Esophagus (tissue), 2 donors: ENCODE data around the gene SLC1A7. TPM values are rescaled to one million over a fixed set of nuclear protein-coding genes. Genes with fewer than 3 reads are reported as not detected.

Experiments
- H3K27ac ChIP-seq, 2 donors: one replicate each; pipeline ENCODE4 v1.5.1; 2013; ENCODE audit warnings: low read depth in 2 of 2, mild to moderate bottlenecking in 2 of 2, inconsistent platforms in 1 of 2, low read length in 1 of 2, moderate library complexity in 1 of 2
- H3K27me3 ChIP-seq, 2 donors: one replicate each; pipeline ENCODE4 v1.6.1; 2013; ENCODE audit warnings: low read length in 2 of 2, control low read depth in 1 of 2, mild to moderate bottlenecking in 1 of 2; ENCODE audit not compliant: insufficient read depth in 2 of 2, control insufficient read depth in 1 of 2
- H3K36me3 ChIP-seq, 2 donors: one replicate each; pipeline ENCODE4 v1.6.1; 2013; ENCODE audit warnings: low read length in 1 of 2; ENCODE audit not compliant: control insufficient read depth in 2 of 2, insufficient read depth in 2 of 2
- H3K4me1 ChIP-seq, 2 donors: one replicate each; pipeline ENCODE4 v1.6.1; 2013; ENCODE audit warnings: low read length in 1 of 2; ENCODE audit not compliant: control insufficient read depth in 2 of 2, insufficient read depth in 2 of 2
- H3K4me3 ChIP-seq, 2 donors: one replicate each; pipeline ENCODE4 v1.5.1; 2013; ENCODE audit warnings: low read length in 2 of 2, mild to moderate bottlenecking in 2 of 2, low read depth in 1 of 2, moderate library complexity in 1 of 2
- H3K9me3 ChIP-seq, 2 donors: one replicate each; pipeline ENCODE4 v1.6.1; 2013; ENCODE audit warnings: mild to moderate bottlenecking in 2 of 2, low read depth in 1 of 2, low read length in 1 of 2, moderate library complexity in 1 of 2; ENCODE audit not compliant: control insufficient read depth in 2 of 2, insufficient read depth in 1 of 2
- WGBS, 2 donors: extraction: QIAGEN DNeasy Blood & Tissue Kit; methylation state at CpG; one replicate each; pipeline ENCODE4 v1.1.7; 2013; 5-methylcytosine and 5-hydroxymethylcytosine counted together
- polyA plus RNA-seq, 2 donors: library from polyadenylated mRNA; stranded (reverse); fragments of 200-250 nt; gene quantifications; one replicate each; pipeline ENCODE4 v1.2.3, GENCODE V29; 2013
- donor health status: healthy with polysubstance abuse.
- donor health status: Bipolar disorder and iron deficiency.

Gene SLC1A7
- polyA plus RNA-seq, 2 donors: 0.05 to 0.10 TPM

- H3K9me3 ChIP-seq: no peaks in the 10 kb centered on the region
These were observed 39.7 kb upstream of the SLC1A7 start for GRCh38 chr1:53182111-53182593.

GRCh38 chr1:53180951-53181350, 38.5 kb upstream of the SLC1A7 start:
- WGBS, 2 donors: 96% methylated on average over 5 of the region's 5 CpGs
- H3K36me3 ChIP-seq: no peaks in the 10 kb centered on the region
- peaks cover 0 to 2% of the 10 kb centered on the region in 2 donors for H3K4me1 ChIP-seq
- H3K27ac ChIP-seq: no peak overlapping the region
- no peak overlapping the region for H3K4me3 ChIP-seq
- H3K9me3 ChIP-seq: no peaks in the 10 kb centered on the region
- no peaks in the 10 kb centered on the region for H3K27me3 ChIP-seq

More at GRCh38 chr1:53182111-53182593, 39.7 kb upstream of the SLC1A7 start:
- H3K4me3 ChIP-seq: no peak overlapping the region
- no peaks in the 10 kb centered on the region for H3K36me3 ChIP-seq
- H3K4me1 ChIP-seq: no peaks in the 10 kb centered on the region
- 21 to 23% methylated on average over 16 of the region's 16 CpGs for WGBS, 2 donors
- no peaks in the 10 kb centered on the region for H3K27me3 ChIP-seq
- H3K27ac ChIP-seq: no peak overlapping the region

GRCh38 chr1:53180226-53180625, 37.8 kb upstream of the SLC1A7 start:
- Histone ChIP-seq H3K27ac (no peak overlapping the region), H3K4me1 (peaks cover 0 to 2% of the 10 kb centered on the region in 2 donors)
- WGBS, 2 donors: 85 to 95% methylated on average over 2 of the region's 2 CpGs

GRCh38 chr1:53176452-53177208, 34.2 kb upstream of the SLC1A7 start:
- H3K27ac ChIP-seq: peak overlapping the region; percentile 4 to 18
- no peaks in the 10 kb centered on the region for H3K9me3 ChIP-seq
- 45 to 52% methylated on average over 10 of the region's 10 CpGs for whole genome bisulfite sequencing, 2 donors
- H3K4me1 ChIP-seq: peaks cover 0 to 2% of the 10 kb centered on the region in 2 donors
- no peaks in the 10 kb centered on the region for H3K27me3 ChIP-seq
- no peak overlapping the region for H3K4me3 ChIP-seq
- H3K36me3 ChIP-seq: no peaks in the 10 kb centered on the region

More at GRCh38 chr1:53180226-53180625, 37.8 kb upstream of the SLC1A7 start:
- no peak overlapping the region for H3K4me3 ChIP-seq
- H3K9me3 ChIP-seq: no peaks in the 10 kb centered on the region
- H3K27me3 ChIP-seq: no peaks in the 10 kb centered on the region
- no peaks in the 10 kb centered on the region for H3K36me3 ChIP-seq

GRCh38 chr1:53174971-53175913, 32.8 kb upstream of the SLC1A7 start:
- H3K4me3 ChIP-seq: no peak overlapping the region
- 66 to 70% methylated on average over 10 of the region's 10 CpGs for WGBS, 2 donors
- H3K27me3 ChIP-seq: no peaks in the 10 kb centered on the region
- no peaks in the 10 kb centered on the region for H3K36me3 ChIP-seq
- H3K9me3 ChIP-seq: no peaks in the 10 kb centered on the region
- no peak overlapping the region for H3K27ac ChIP-seq
- peaks cover 0 to 2% of the 10 kb centered on the region in 2 donors for H3K4me1 ChIP-seq

- Histone ChIP-seq H3K9me3 (no peaks in the 10 kb centered on the region), H3K4me3 (no peak overlapping the region), H3K27me3 (no peaks in the 10 kb centered on the region), H3K36me3 (no peaks in the 10 kb centered on the region), H3K27ac (peak overlapping the region in 1 of 2 donors; percentile 22), H3K4me1 (peaks cover 0 to 2% of the 10 kb centered on the region in 2 donors)
- WGBS, 2 donors: 22 to 30% methylated on average over 6 of the region's 6 CpGs
These were observed 30.1 kb upstream of the SLC1A7 start for GRCh38 chr1:53172426-53173128.

- Histone ChIP-seq H3K27ac (no peak overlapping the region), H3K4me1 (no peaks in the 10 kb centered on the region), H3K36me3 (no peaks in the 10 kb centered on the region), H3K27me3 (no peaks in the 10 kb centered on the region), H3K4me3 (no peak overlapping the region), H3K9me3 (no peaks in the 10 kb centered on the region)
- 69 to 80% methylated on average over 8 of the region's 8 CpGs for WGBS, 2 donors
These were observed 24.5 kb upstream of the SLC1A7 start for GRCh38 chr1:53166912-53167311.

GRCh38 chr1:53166366-53166765, 23.9 kb upstream of the SLC1A7 start:
- Histone ChIP-seq H3K27ac (no peak overlapping the region), H3K36me3 (no peaks in the 10 kb centered on the region), H3K9me3 (no peaks in the 10 kb centered on the region), H3K4me3 (no peak overlapping the region), H3K4me1 (no peaks in the 10 kb centered on the region), H3K27me3 (no peaks in the 10 kb centered on the region)
- 75 to 83% methylated on average over 6 of the region's 6 CpGs for WGBS, 2 donors

GRCh38 chr1:53165408-53165961, 23.0 kb upstream of the SLC1A7 start:
- Histone ChIP-seq H3K9me3 (no peaks in the 10 kb centered on the region), H3K27me3 (no peaks in the 10 kb centered on the region), H3K36me3 (no peaks in the 10 kb centered on the region), H3K4me3 (no peak overlapping the region), H3K27ac (no peak overlapping the region), H3K4me1 (no peaks in the 10 kb centered on the region)
- WGBS, 2 donors: 81 to 89% methylated on average over 5 of the region's 5 CpGs
